Lung (tissue), 12 donors: ENCODE results near the gene MDFIC2. TPM values are rescaled to one million over a fixed set of nuclear protein-coding genes. Genes with fewer than 3 reads are reported as not detected.

Experiments
- ATAC-seq: fragments of 200-7000 bp; cut with Tn5 transposase; one replicate; pipeline ENCODE4 v1.9.1; 2020; ENCODE audit warnings: moderate number of reproducible peaks; ENCODE audit not compliant: insufficient read depth, low FRiP score
- DNase-seq, 3 donors: peaks; one replicate each; pipeline ENCODE4 v3.0.0-alpha.2; 2013 to 2017
- H3K27ac ChIP-seq, 2 donors: one replicate each; pipeline ENCODE4 v1.5.1; 2013; ENCODE audit warnings: mild to moderate bottlenecking in 2 of 2, moderate library complexity in 2 of 2, control low read depth in 1 of 2, inconsistent platforms in 1 of 2, low read depth in 1 of 2, low read length in 1 of 2
- H3K27me3 ChIP-seq, 3 donors: one replicate each; pipeline ENCODE4 v1.5.1; 2013; ENCODE audit warnings: low read length in 2 of 3; ENCODE audit not compliant: control insufficient read depth in 3 of 3, insufficient read depth in 3 of 3
- H3K36me3 ChIP-seq, 4 donors: one replicate each; pipeline ENCODE4 v1.5.1; 2013; ENCODE audit warnings: low read length in 4 of 4, mild to moderate bottlenecking in 1 of 4, moderate library complexity in 1 of 4; ENCODE audit not compliant: control insufficient read depth in 4 of 4, insufficient read depth in 4 of 4
- H3K4me1 ChIP-seq, 5 donors: one replicate each; pipeline ENCODE4 v1.5.1; 2013; ENCODE audit warnings: low read length in 5 of 5, mild to moderate bottlenecking in 2 of 5, moderate library complexity in 1 of 5; ENCODE audit not compliant: control insufficient read depth in 5 of 5, insufficient read depth in 5 of 5
- H3K4me3 ChIP-seq: one replicate; pipeline ENCODE4 v1.5.1; 2013; ENCODE audit warnings: mild to moderate bottlenecking, control low read depth, moderate library complexity
- H3K9ac ChIP-seq, 2 donors: one replicate each; pipeline ENCODE4 v1.5.1; 2013; ENCODE audit warnings: low read length in 2 of 2, control low read depth in 1 of 2; ENCODE audit not compliant: insufficient read depth in 1 of 2
- H3K9me3 ChIP-seq, 4 donors: one replicate each; pipeline ENCODE4 v1.5.1; 2013; ENCODE audit warnings: low read length in 3 of 4, mild to moderate bottlenecking in 1 of 4, moderate library complexity in 1 of 4; ENCODE audit not compliant: control insufficient read depth in 4 of 4, insufficient read depth in 3 of 4
- CTCF ChIP-seq: IDR thresholded peaks from 2 replicates; pipeline ENCODE4 v1.5.1; 2012; ENCODE audit warnings: mild to moderate bottlenecking; ENCODE audit errors: control extremely low read depth, extremely low read depth
- WGBS, 2 donors: extraction: QIAGEN DNeasy Blood & Tissue Kit; methylation state at CpG; one replicate each; pipeline ENCODE4 v1.1.7; 2013; 5-methylcytosine and 5-hydroxymethylcytosine counted together
- polyA plus RNA-seq, 2 donors: library from polyadenylated mRNA; stranded (reverse); fragments of 200-250 nt; gene quantifications; one replicate each; pipeline ENCODE4 v1.2.1, GENCODE V29; 2013
- total RNA-seq, 2 donors: library from RNA; depleted of rRNA in 1 of 2; stranded (reverse); fragments of >200 nt in 1 of 2; gene quantifications; one replicate each; pipeline ENCODE4 v1.2.1, GENCODE V29; 2014 to 2021
- donor health status: control.
- donor health status: control.
- donor health status: Bipolar disorder and iron deficiency.
- donor health status: healthy.
- donor health status: DM: yes; HTN: yes; CAD: no.

MDFIC2 gene
- total and polyA plus RNA-seq, 4 donors = not detected

- Histone ChIP-seq H3K4me3 (no peak overlapping the region), H3K27me3 (peaks cover 0 to 21% (median 17%) of the 10 kb centered on the region in 3 donors), H3K9ac (no peak overlapping the region), H3K27ac (no peak overlapping the region), H3K36me3 (no peaks in the 10 kb centered on the region), H3K4me1 (peaks cover 0 to 11% (median 0%) of the 10 kb centered on the region in 5 donors), H3K9me3 (no peaks in the 10 kb centered on the region)
- TF ChIP-seq CTCF = no peak
- DNase-seq = no peak
- no peak for ATAC-seq
- WGBS, 2 donors = 70 to 80% methylated on average over 5 of the region's 5 CpGs
Observed at GRCh38 chr3:70272798-70273197, 39.6 kb downstream of the MDFIC2 start.

- no peak for DNase-seq
- Histone ChIP-seq H3K9ac (no peak overlapping the region), H3K4me3 (no peak overlapping the region), H3K27me3 (peaks cover 0 to 10% (median 0%) of the 10 kb centered on the region in 3 donors), H3K36me3 (no peaks in the 10 kb centered on the region), H3K9me3 (no peaks in the 10 kb centered on the region), H3K4me1 (no peaks in the 10 kb centered on the region), H3K27ac (no peak overlapping the region)
- no peak for TF ChIP-seq CTCF
- WGBS, 2 donors = 65 to 71% methylated on average over 3 of the region's 3 CpGs
- no peak for ATAC-seq
Observed at GRCh38 chr3:70264122-70264780, 48.2 kb downstream of the MDFIC2 start.

GRCh38 chr3:70261283-70261682 lies 51.2 kb downstream of the MDFIC2 start:
- 73 to 86% methylated on average over 1 of the region's 1 CpG for WGBS, 2 donors
- H3K9ac ChIP-seq = no peak overlapping the region
- no peak for TF ChIP-seq CTCF
- H3K27me3 ChIP-seq = peaks cover 0 to 21% (median 0%) of the 10 kb centered on the region in 3 donors
- H3K4me3 ChIP-seq = no peak overlapping the region
- no peaks in the 10 kb centered on the region for H3K4me1 ChIP-seq
- H3K36me3 ChIP-seq = no peaks in the 10 kb centered on the region
- no peak for DNase-seq
- H3K27ac ChIP-seq = no peak overlapping the region
- no peak for ATAC-seq
- no peaks in the 10 kb centered on the region for H3K9me3 ChIP-seq

- Histone ChIP-seq H3K36me3 (no peaks in the 10 kb centered on the region), H3K27me3 (peaks cover 0 to 19% (median 4%) of the 10 kb centered on the region in 3 donors), H3K4me1 (no peaks in the 10 kb centered on the region), H3K9me3 (no peaks in the 10 kb centered on the region), H3K27ac (no peak overlapping the region), H3K4me3 (no peak overlapping the region), H3K9ac (no peak overlapping the region)
- DNase-seq (no peak), ATAC-seq (no peak)
- WGBS, 2 donors = 70 to 72% methylated on average over 1 of the region's 1 CpG
- TF ChIP-seq CTCF = no peak
Observed at GRCh38 chr3:70256566-70256965, 55.9 kb downstream of the MDFIC2 start.
